SK-N-MC (cell line): Measurements from ENCODE around the gene PNPLA3.

Experiments
- EZH2 ChIP-seq: fragments of 200-600 bp; sonication (generic); IDR thresholded peaks from one replicate; pipeline ENCODE4 v1.6.1; 2017; ENCODE audit warnings: antibody characterized with exemption
- POLR2AphosphoS5 ChIP-seq: IDR thresholded peaks from 2 replicates; pipeline ENCODE4 v1.6.1; 2012; ENCODE audit warnings: mild to moderate bottlenecking, low read depth, low read length, borderline replicate concordance

DNA sequence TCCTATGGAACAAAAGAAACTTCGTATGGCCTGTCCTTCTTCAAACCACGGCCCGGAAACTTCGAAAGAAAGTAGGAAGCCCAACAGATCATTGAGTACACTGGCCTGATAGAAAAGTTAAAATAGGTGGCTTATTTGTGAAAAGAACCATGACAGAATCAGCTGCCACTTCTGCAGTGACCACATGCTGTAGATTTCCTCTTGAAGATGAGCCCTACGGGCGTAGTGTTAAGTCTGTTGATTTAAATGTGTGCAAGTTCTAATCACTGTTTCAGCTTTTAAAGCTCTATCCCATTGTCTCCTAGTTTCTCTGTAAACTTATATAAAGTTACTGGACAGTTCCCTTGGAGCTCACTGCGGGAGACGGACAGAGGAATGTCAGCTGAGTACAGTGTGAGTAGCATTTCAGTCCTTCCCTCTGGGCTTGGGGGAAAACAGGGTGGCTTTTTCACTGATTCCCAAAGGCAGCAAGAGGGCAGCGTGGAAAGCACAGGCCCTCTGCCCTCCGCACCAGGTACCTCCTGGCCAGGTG lies 49.4 kb downstream of the PNPLA3 start:
- TF ChIP-seq EZH2 (no peak), POLR2AphosphoS5 (no peak)
